GM13977 (cell line): ENCODE results near the gene AREL1.
A peak's percentile ranks its signal among the peaks of the same experiment; 100 is the strongest.

ENCODE experiments used
- DNase-seq: peaks from one replicate; pipeline ENCODE4 v3.0.0; 2012; ENCODE audit warnings: low spot score
- in situ Hi-C: fragments of 300-500 bp; cut with MboI; formaldehyde crosslinking; loops from one replicate; pipeline ENCODE4 v1.12.0; 2022; ENCODE audit warnings: low sequenced_read_pairs, low pct_unique_long_range_greater_than_20kb, mixed read lengths, inconsistent platforms; ENCODE audit not compliant: unreplicated experiment
- TF ChIP-seq, protein P1 (sequence below): IDR thresholded peaks from 2 replicates; pipeline ENCODE4 v1.5.1; 2012; ENCODE audit warnings: mild to moderate bottlenecking, control low read depth; ENCODE audit not compliant: insufficient read depth; ENCODE audit errors: extremely low read depth, missing control alignments

Gene AREL1

DNA sequence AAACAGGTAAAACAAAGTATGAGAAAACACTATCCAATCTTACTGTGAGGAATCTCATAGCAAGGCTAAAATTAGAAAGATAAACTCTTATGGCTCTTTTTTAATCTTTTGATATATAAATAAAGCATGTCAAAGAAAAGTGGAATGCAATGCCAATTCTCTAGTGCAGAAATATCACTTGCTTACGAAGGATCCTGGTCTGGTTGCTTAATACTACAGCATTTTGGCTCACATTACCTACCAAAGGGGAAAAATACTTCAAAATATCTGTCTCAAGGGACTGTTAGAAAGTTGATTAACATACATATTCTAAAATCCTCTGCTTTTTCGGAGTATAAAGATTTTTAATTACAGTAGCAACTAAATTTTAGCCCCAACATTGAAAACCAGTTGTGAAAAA, 21.4 kb downstream of the AREL1 start:
- in situ Hi-C loops = no loop called here

GRCh38 chr14:74685921-74686678, 26.8 kb downstream of the AREL1 start:
- in situ Hi-C loops = no loop called here
- no peak for DNase-seq
- TF ChIP-seq, protein P1, sequence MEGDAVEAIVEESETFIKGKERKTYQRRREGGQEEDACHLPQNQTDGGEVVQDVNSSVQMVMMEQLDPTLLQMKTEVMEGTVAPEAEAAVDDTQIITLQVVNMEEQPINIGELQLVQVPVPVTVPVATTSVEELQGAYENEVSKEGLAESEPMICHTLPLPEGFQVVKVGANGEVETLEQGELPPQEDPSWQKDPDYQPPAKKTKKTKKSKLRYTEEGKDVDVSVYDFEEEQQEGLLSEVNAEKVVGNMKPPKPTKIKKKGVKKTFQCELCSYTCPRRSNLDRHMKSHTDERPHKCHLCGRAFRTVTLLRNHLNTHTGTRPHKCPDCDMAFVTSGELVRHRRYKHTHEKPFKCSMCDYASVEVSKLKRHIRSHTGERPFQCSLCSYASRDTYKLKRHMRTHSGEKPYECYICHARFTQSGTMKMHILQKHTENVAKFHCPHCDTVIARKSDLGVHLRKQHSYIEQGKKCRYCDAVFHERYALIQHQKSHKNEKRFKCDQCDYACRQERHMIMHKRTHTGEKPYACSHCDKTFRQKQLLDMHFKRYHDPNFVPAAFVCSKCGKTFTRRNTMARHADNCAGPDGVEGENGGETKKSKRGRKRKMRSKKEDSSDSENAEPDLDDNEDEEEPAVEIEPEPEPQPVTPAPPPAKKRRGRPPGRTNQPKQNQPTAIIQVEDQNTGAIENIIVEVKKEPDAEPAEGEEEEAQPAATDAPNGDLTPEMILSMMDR = no peak

More for the DNA sequence above, 21.4 kb downstream of the AREL1 start:
- DNase-seq = no peak
- TF ChIP-seq, protein P1 = no peak

- DNase-seq = no peak
- TF ChIP-seq, protein P1 = no peak
- in situ Hi-C loops = no loop called here
Measured at GRCh38 chr14:74685056-74685455, 27.8 kb downstream of the AREL1 start.

DNA sequence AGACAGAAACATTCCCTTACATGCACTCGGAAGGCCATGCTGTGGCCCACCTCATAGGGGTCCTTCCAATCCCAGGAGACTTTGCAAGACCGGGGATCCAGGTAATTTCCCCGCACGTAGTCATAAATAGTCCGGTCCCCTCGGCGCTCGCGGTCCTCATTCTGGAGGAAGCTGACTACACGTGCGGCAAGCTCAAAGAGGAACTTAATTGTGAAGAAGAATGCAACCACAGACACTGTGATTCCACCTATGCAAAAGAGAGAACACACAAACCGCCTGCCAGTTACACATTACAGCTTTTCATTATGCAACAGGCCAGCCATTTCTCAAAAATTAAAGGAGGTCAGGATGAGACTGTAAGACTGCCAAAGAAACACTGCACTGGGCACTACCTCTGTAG, 28.4 kb downstream of the AREL1 start:
- in situ Hi-C loops = no loop called here
- peak; percentile 36 for DNase-seq
- TF ChIP-seq, protein P1 = no peak

DNA sequence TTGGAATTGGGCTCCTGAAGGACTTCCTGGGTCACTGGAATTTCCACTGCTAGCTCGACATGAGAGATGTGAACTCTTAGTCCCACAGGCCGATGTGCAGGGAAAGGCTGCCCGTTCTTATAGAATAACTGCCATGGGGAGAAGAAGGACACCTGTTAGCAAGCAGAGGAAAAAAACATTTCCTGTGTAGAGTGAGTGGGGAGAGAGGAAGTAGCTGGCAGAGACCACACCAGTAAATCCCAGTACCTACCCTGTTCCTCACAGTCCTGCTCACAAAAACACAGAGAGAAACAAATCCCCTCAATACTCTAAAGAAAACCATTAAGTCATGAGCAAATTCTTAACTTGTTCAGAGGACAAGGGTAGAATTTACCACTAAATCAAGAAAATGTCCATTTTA, 29.5 kb downstream of the AREL1 start:
- no peak for DNase-seq
- TF ChIP-seq, protein P1 = no peak
- in situ Hi-C loops = no loop called here

GRCh38 chr14:74682169-74682952, 30.5 kb downstream of the AREL1 start:
- DNase-seq = no peak
- in situ Hi-C loops = no loop called here
- TF ChIP-seq, protein P1 = no peak
